PC-9 (cell line): ENCODE data around the gene DNM3.

Source experiments
- CTCF ChIP-seq: fragments of 200-600 bp; sonication (generic); conservative IDR thresholded peaks from 2 replicates; pipeline ENCODE4 v1.6.1; 2017; ENCODE audit warnings: mixed run types, antibody characterized with exemption, mild to moderate bottlenecking, moderate library complexity
- EZH2 ChIP-seq: fragments of 200-600 bp; sonication (generic); IDR thresholded peaks from 2 replicates; pipeline ENCODE4 v1.8.0; 2017; ENCODE audit warnings: antibody characterized with exemption, low read depth

DNA sequence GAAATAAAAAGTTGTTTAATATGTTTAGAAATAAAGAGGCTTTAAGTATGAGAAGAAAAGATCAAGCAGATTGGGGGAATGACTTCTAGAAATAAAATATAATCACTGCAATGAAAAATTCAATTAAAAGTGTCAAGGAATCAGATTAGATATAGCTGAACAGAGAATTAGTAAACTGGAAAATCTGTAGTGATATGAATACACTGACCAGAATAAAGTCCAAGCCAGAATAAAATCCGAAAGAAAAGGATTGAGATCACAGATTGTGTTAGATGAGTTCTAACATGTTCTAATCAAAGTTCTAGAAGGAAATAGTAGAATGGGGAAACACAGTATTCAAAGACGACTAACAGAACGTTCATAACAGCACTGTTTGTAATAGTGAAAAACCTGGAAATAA is 506.1 kb downstream of the DNM3 start:
- TF ChIP-seq CTCF (no peak), EZH2 (no peak)
